Ascending aorta (tissue), 2 donors: Measurements from ENCODE around the gene DGKQ. TPM values are rescaled to one million over a fixed set of nuclear protein-coding genes. Genes with fewer than 3 reads are reported as not detected.

ENCODE experiments used
- DNase-seq, 2 donors: peaks; one replicate each; pipeline ENCODE4 v3.0.0-alpha.2; 2019; ENCODE audit warnings: low spot score in 2 of 2
- H3K27ac ChIP-seq, 2 donors: fragments of 200-600 bp; sonication (generic); one replicate each; pipeline ENCODE4 v1.5.1; 2016 to 2017; ENCODE audit warnings: mild to moderate bottlenecking in 1 of 2
- H3K27me3 ChIP-seq: fragments of 200-600 bp; sonication (generic); one replicate; pipeline ENCODE4 v1.5.1; 2017
- H3K36me3 ChIP-seq, 2 donors: fragments of 200-600 bp; sonication (generic); one replicate each; pipeline ENCODE4 v1.5.1; 2016
- H3K4me1 ChIP-seq, 2 donors: fragments of 200-600 bp; sonication (generic); one replicate each; pipeline ENCODE4 v1.5.1; 2016 to 2017; ENCODE audit warnings: mild to moderate bottlenecking in 1 of 2
- H3K4me3 ChIP-seq, 2 donors: fragments of 200-600 bp; sonication (generic); one replicate each; pipeline ENCODE4 v1.5.1; 2016 to 2017; ENCODE audit warnings: mild to moderate bottlenecking in 1 of 2
- H3K9me3 ChIP-seq, 2 donors: fragments of 200-600 bp; sonication (generic); one replicate each; pipeline ENCODE4 v1.5.1; 2016
- CTCF ChIP-seq, 3 experiments: fragments of 200-600 bp in 2 of 3; fragments of 450-650 bp in 1 of 3; sonication (generic) in 2 of 3; IDR thresholded peaks; one replicate each; pipeline ENCODE4 v1.5.1; 2016 to 2019; ENCODE audit warnings: antibody characterized with exemption in 3 of 3, mild to moderate bottlenecking in 1 of 3, moderate library complexity in 1 of 3
- intact Hi-C: fragments of 100-400 bp; cut with DNase I; formaldehyde crosslinking; loops from one replicate; pipeline ENCODE4 v1.15.1; 2023
- total RNA-seq: library from RNA; depleted of rRNA; stranded (reverse); fragments of >200 nt; gene quantifications from one replicate; pipeline ENCODE4 v1.1.0, GENCODE V29; 2016

The DGKQ gene
- total RNA-seq, 1 donor from 2014 or later, result 20.1 TPM

GRCh38 chr4:962231-963208 is 10.8 kb downstream of the DGKQ start:
- Histone ChIP-seq H3K36me3 (peaks cover 40 to 72% of the 10 kb centered on the region in 2 donors), H3K27ac (no peak overlapping the region), H3K4me1 (no peaks in the 10 kb centered on the region), H3K9me3 (no peaks in the 10 kb centered on the region), H3K4me3 (no peak overlapping the region), H3K27me3 (no peaks in the 10 kb centered on the region)
- no peak for DNase-seq
- no peak for TF ChIP-seq CTCF (IDR thresholded peaks at IDR 0.05)
- intact Hi-C loops, result no loop called here

GRCh38 chr4:961351-962230 is 11.8 kb downstream of the DGKQ start:
- Histone ChIP-seq H3K4me3 (no peak overlapping the region), H3K4me1 (no peaks in the 10 kb centered on the region), H3K36me3 (peaks cover 40 to 72% of the 10 kb centered on the region in 2 donors), H3K27ac (no peak overlapping the region), H3K27me3 (no peaks in the 10 kb centered on the region), H3K9me3 (no peaks in the 10 kb centered on the region)
- DNase-seq, result no peak
- intact Hi-C loops, result no loop called here
- no peak for TF ChIP-seq CTCF (IDR thresholded peaks at IDR 0.05)

GRCh38 chr4:960636-961350 is 12.6 kb downstream of the DGKQ start:
- TF ChIP-seq CTCF (IDR thresholded peaks at IDR 0.05), result no peak
- Histone ChIP-seq H3K9me3 (no peaks in the 10 kb centered on the region), H3K27me3 (no peaks in the 10 kb centered on the region), H3K4me1 (no peaks in the 10 kb centered on the region), H3K27ac (no peak overlapping the region), H3K4me3 (no peak overlapping the region), H3K36me3 (peaks cover 40 to 66% of the 10 kb centered on the region in 2 donors)
- no peak for DNase-seq
- intact Hi-C loops, result no loop called here

GRCh38 chr4:960140-960635 is 13.2 kb downstream of the DGKQ start:
- H3K9me3 ChIP-seq, result no peaks in the 10 kb centered on the region
- no peak for TF ChIP-seq CTCF (IDR thresholded peaks at IDR 0.05)
- H3K27me3 ChIP-seq, result no peaks in the 10 kb centered on the region
- intact Hi-C loops, result no loop called here
- no peaks in the 10 kb centered on the region for H3K4me1 ChIP-seq
- peaks cover 41 to 66% of the 10 kb centered on the region in 2 donors for H3K36me3 ChIP-seq
- H3K4me3 ChIP-seq, result no peak overlapping the region
- H3K27ac ChIP-seq, result no peak overlapping the region
- DNase-seq, result no peak
